Measurements from ENCODE around the gene ID2. TPM values are rescaled to one million over a fixed set of nuclear protein-coding genes. Genes with fewer than 3 reads are reported as not detected.

The ID2 gene
- total and polyA plus RNA-seq, 2 of the 13 experiments (the other 11 are each of a cell fraction or from before 2014, with no cell fraction given): 214 to 719 TPM

- TF ChIP-seq PATZ1 (CRISPR knock-in tag; IDR thresholded peaks at IDR 0.05) (peak; percentile 53), ZBTB43 (CRISPR knock-in tag; conservative IDR thresholded peaks at IDR 0.05) (no peak; the same call in 1 of the 2 replicates), ZFP62 (CRISPR knock-in tag; IDR thresholded peaks at IDR 0.05) (no peak), ZBTB44 (CRISPR knock-in tag; IDR thresholded peaks at IDR 0.05) (no peak), KDM5A (IDR thresholded peaks at IDR 0.05; ENCODE audit: borderline replicate concordance, low read length) (peak; percentile 42; the same call in 1 of the 2 replicates), ZNF512B (CRISPR knock-in tag; IDR thresholded peaks at IDR 0.05; ENCODE audit: borderline replicate concordance) (0 out of 2 replicates have a peak, but pooled peaks have one; percentile 29), NR2C2 (CRISPR knock-in tag; IDR thresholded peaks at IDR 0.05; ENCODE audit: borderline replicate concordance) (no peak), EP300 (IDR thresholded peaks at IDR 0.05; ENCODE audit: low read depth in 2 of 2, low read length in 2 of 2) (peak in 1 of 2 experiments; percentile 44; a peak in 1 of 4 replicates), EP300 (CRISPR knock-in tag; IDR thresholded peaks at IDR 0.05; ENCODE audit: borderline replicate concordance) (no peak)
- TF ChIP-seq, protein P1, sequence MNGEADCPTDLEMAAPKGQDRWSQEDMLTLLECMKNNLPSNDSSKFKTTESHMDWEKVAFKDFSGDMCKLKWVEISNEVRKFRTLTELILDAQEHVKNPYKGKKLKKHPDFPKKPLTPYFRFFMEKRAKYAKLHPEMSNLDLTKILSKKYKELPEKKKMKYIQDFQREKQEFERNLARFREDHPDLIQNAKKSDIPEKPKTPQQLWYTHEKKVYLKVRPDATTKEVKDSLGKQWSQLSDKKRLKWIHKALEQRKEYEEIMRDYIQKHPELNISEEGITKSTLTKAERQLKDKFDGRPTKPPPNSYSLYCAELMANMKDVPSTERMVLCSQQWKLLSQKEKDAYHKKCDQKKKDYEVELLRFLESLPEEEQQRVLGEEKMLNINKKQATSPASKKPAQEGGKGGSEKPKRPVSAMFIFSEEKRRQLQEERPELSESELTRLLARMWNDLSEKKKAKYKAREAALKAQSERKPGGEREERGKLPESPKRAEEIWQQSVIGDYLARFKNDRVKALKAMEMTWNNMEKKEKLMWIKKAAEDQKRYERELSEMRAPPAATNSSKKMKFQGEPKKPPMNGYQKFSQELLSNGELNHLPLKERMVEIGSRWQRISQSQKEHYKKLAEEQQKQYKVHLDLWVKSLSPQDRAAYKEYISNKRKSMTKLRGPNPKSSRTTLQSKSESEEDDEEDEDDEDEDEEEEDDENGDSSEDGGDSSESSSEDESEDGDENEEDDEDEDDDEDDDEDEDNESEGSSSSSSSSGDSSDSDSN (CRISPR knock-in tag; IDR thresholded peaks at IDR 0.05): no peak; the same call in 1 of the 2 replicates
- TF ChIP-seq, protein P2, sequence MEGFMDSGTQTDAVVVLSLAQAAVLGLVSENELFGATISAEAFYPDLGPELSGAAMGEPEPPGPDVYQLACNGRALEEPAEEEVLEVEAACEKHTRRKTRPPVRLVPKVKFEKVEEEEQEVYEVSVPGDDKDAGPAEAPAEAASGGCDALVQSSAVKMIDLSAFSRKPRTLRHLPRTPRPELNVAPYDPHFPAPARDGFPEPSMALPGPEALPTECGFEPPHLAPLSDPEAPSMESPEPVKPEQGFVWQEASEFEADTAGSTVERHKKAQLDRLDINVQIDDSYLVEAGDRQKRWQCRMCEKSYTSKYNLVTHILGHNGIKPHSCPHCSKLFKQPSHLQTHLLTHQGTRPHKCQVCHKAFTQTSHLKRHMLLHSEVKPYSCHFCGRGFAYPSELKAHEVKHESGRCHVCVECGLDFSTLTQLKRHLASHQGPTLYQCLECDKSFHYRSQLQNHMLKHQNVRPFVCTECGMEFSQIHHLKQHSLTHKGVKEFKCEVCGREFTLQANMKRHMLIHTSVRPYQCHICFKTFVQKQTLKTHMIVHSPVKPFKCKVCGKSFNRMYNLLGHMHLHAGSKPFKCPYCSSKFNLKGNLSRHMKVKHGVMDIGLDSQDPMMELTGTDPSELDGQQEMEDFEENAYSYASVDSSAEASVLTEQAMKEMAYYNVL (CRISPR knock-in tag; IDR thresholded peaks at IDR 0.05; ENCODE audit: borderline replicate concordance): no peak
- TF ChIP-seq, protein P3, sequence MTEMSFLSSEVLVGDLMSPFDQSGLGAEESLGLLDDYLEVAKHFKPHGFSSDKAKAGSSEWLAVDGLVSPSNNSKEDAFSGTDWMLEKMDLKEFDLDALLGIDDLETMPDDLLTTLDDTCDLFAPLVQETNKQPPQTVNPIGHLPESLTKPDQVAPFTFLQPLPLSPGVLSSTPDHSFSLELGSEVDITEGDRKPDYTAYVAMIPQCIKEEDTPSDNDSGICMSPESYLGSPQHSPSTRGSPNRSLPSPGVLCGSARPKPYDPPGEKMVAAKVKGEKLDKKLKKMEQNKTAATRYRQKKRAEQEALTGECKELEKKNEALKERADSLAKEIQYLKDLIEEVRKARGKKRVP (CRISPR knock-in tag; IDR thresholded peaks at IDR 0.05): no peak
Observed at GRCh38 chr2:8677646-8678592, 3.9 kb upstream of the ID2 start (continued).

Measured in HepG2 (cell line).